Hepatocyte (in vitro differentiated cells): ENCODE data around the gene ADRB2. TPM values are rescaled to one million over a fixed set of nuclear protein-coding genes. Genes with fewer than 3 reads are reported as not detected.

Experiments used
- DNase-seq: peaks from one replicate; pipeline ENCODE4 v3.0.0-alpha.2; 2016; ENCODE audit warnings: low spot score
- H2AFZ ChIP-seq: fragments of 200-600 bp; sonication (generic); 2 replicates; pipeline ENCODE4 v1.6.0; 2016; ENCODE audit warnings: antibody characterized with exemption, mild to moderate bottlenecking
- H3K27ac ChIP-seq: fragments of 200-600 bp; sonication (generic); 2 replicates; pipeline ENCODE4 v1.5.1; 2016; ENCODE audit warnings: mild to moderate bottlenecking
- H3K27me3 ChIP-seq: fragments of 200-600 bp; sonication (generic); 2 replicates; pipeline ENCODE4 v1.6.1; 2016
- H3K36me3 ChIP-seq: fragments of 200-600 bp; sonication (generic); replicated peaks from 2 replicates; pipeline ENCODE4 v1.5.1; 2016; ENCODE audit warnings: low read depth; ENCODE audit not compliant: insufficient read depth
- H3K4me1 ChIP-seq: fragments of 200-600 bp; sonication (generic); 2 replicates; pipeline ENCODE4 v1.5.1; 2016; ENCODE audit warnings: mild to moderate bottlenecking, moderate library complexity; ENCODE audit not compliant: insufficient read depth
- H3K4me2 ChIP-seq: fragments of 200-600 bp; sonication (generic); 2 replicates; pipeline ENCODE4 v1.6.0; 2016
- H3K4me3 ChIP-seq: fragments of 200-600 bp; sonication (generic); 2 replicates; pipeline ENCODE4 v1.5.1; 2016; ENCODE audit warnings: mild to moderate bottlenecking
- H3K79me2 ChIP-seq: fragments of 200-600 bp; sonication (generic); 2 replicates; pipeline ENCODE4 v1.6.0; 2017; ENCODE audit warnings: mild to moderate bottlenecking
- H3K9me2 ChIP-seq: fragments of 200-600 bp; sonication (generic); replicated peaks from 2 replicates; pipeline ENCODE4 v1.6.0; 2017; ENCODE audit warnings: mild to moderate bottlenecking; ENCODE audit not compliant: insufficient read depth
- H3K9me3 ChIP-seq: fragments of 200-600 bp; sonication (generic); 2 replicates; pipeline ENCODE4 v1.5.1; 2016; ENCODE audit warnings: low read depth, mild to moderate bottlenecking
- H4K20me1 ChIP-seq: fragments of 200-600 bp; sonication (generic); 2 replicates; pipeline ENCODE4 v1.6.0; 2016; ENCODE audit warnings: mild to moderate bottlenecking; ENCODE audit not compliant: insufficient read depth, poor library complexity, severe bottlenecking
- EZH2 ChIP-seq: fragments of 200-600 bp; sonication (generic); IDR thresholded peaks from 2 replicates; pipeline ENCODE4 v1.6.1; 2016; ENCODE audit warnings: antibody characterized with exemption, mild to moderate bottlenecking, borderline replicate concordance
- EZH2phosphoT487 ChIP-seq: fragments of 200-600 bp; sonication (generic); IDR thresholded peaks from one replicate; pipeline ENCODE4 v1.6.1; 2018; ENCODE audit warnings: antibody characterized with exemption, mild to moderate bottlenecking, low read depth, moderate library complexity; ENCODE audit not compliant: unreplicated experiment, severe bottlenecking
- WGBS: methylation state at CpG from one replicate; pipeline ENCODE4 v1.1.6; 2016; ENCODE audit warnings: low lambda C conversion rate; ENCODE audit errors: missing lambda C conversion rate; 5-methylcytosine and 5-hydroxymethylcytosine counted together
- polyA plus RNA-seq: library from polyadenylated mRNA; unstranded; fragments of >200 nt; fragmentation: Nextera tagmentation; extraction: Ambion mirVana; gene quantifications from 2 replicates; pipeline ENCODE4 v1.2.1, GENCODE V29; 2016
- total RNA-seq: library from RNA; depleted of rRNA; stranded (reverse); fragments of >200 nt; gene quantifications from 2 replicates; pipeline ENCODE4 v1.2.3, GENCODE V29; 2014
- TF ChIP-seq, protein P1 (sequence below): fragments of 200-600 bp; sonication (generic); IDR thresholded peaks from 2 replicates; pipeline ENCODE4 v1.5.1; 2016; ENCODE audit warnings: antibody characterized with exemption, mild to moderate bottlenecking; ENCODE audit not compliant: poor library complexity

The ADRB2 gene
- total and polyA plus RNA-seq, 2 experiments from 2014 or later: 0.63 to 1.1 TPM

DNA sequence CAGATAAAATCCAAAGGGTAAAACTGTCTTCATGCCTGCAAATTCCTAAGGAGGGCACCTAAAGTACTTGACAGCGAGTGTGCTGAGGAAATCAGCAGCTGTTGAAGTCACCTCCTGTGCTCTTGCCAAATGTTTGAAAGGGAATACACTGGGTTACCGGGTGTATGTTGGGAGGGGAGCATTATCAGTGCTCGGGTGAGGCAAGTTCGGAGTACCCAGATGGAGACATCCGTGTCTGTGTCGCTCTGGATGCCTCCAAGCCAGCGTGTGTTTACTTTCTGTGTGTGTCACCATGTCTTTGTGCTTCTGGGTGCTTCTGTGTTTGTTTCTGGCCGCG, 727 bp upstream of the ADRB2 start:
- 5% methylated on average over 9 of the region's 9 CpGs for WGBS
- Histone ChIP-seq H3K4me3 (peak overlapping the region; percentile 28), H4K20me1 (no peaks in the 10 kb centered on the region), H3K9me3 (no peaks in the 10 kb centered on the region), H2AFZ (peak overlapping the region; percentile 47), H3K9me2 (no peaks in the 10 kb centered on the region), H3K27me3 (peaks cover 23% of the 10 kb centered on the region), H3K4me1 (no peaks in the 10 kb centered on the region), H3K27ac (peak overlapping the region; percentile 28), H3K36me3 (no peaks in the 10 kb centered on the region), H3K4me2 (peak overlapping the region; percentile 92), H3K79me2 (no peaks in the 10 kb centered on the region)
- no peak for DNase-seq
- TF ChIP-seq, protein P1, sequence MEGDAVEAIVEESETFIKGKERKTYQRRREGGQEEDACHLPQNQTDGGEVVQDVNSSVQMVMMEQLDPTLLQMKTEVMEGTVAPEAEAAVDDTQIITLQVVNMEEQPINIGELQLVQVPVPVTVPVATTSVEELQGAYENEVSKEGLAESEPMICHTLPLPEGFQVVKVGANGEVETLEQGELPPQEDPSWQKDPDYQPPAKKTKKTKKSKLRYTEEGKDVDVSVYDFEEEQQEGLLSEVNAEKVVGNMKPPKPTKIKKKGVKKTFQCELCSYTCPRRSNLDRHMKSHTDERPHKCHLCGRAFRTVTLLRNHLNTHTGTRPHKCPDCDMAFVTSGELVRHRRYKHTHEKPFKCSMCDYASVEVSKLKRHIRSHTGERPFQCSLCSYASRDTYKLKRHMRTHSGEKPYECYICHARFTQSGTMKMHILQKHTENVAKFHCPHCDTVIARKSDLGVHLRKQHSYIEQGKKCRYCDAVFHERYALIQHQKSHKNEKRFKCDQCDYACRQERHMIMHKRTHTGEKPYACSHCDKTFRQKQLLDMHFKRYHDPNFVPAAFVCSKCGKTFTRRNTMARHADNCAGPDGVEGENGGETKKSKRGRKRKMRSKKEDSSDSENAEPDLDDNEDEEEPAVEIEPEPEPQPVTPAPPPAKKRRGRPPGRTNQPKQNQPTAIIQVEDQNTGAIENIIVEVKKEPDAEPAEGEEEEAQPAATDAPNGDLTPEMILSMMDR: no peak
- TF ChIP-seq EZH2: no peak
- no peak for TF ChIP-seq EZH2phosphoT487

DNA sequence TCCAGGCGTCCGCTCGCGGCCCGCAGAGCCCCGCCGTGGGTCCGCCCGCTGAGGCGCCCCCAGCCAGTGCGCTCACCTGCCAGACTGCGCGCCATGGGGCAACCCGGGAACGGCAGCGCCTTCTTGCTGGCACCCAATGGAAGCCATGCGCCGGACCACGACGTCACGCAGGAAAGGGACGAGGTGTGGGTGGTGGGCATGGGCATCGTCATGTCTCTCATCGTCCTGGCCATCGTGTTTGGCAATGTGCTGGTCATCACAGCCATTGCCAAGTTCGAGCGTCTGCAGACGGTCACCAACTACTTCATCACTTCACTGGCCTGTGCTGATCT, 294 bp downstream of the ADRB2 start:
- WGBS: 17% methylated on average over 28 of the region's 28 CpGs
- H3K79me2 ChIP-seq: no peaks in the 10 kb centered on the region
- TF ChIP-seq, protein P1: no peak
- TF ChIP-seq EZH2 (no peak), EZH2phosphoT487 (no peak)
- H3K27ac ChIP-seq: no peak overlapping the region
- H4K20me1 ChIP-seq: no peaks in the 10 kb centered on the region
- H2AFZ ChIP-seq: peak overlapping the region; percentile 70
- no peaks in the 10 kb centered on the region for H3K9me3 ChIP-seq
- H3K9me2 ChIP-seq: no peaks in the 10 kb centered on the region
- H3K36me3 ChIP-seq: no peaks in the 10 kb centered on the region
- H3K27me3 ChIP-seq: peaks cover 23% of the 10 kb centered on the region
- H3K4me2 ChIP-seq: peak overlapping the region; percentile 92
- DNase-seq: no peak
- no peaks in the 10 kb centered on the region for H3K4me1 ChIP-seq
- peak overlapping the region; percentile 13 for H3K4me3 ChIP-seq

DNA sequence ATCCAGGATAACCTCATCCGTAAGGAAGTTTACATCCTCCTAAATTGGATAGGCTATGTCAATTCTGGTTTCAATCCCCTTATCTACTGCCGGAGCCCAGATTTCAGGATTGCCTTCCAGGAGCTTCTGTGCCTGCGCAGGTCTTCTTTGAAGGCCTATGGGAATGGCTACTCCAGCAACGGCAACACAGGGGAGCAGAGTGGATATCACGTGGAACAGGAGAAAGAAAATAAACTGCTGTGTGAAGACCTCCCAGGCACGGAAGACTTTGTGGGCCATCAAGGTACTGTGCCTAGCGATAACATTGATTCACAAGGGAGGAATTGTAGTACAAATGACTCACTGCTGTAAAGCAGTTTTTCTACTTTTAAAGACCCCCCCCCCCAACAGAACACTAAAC, 1.3 kb downstream of the ADRB2 start:
- Histone ChIP-seq H3K4me2 (no peak overlapping the region), H3K27me3 (peaks cover 23% of the 10 kb centered on the region), H3K4me1 (no peaks in the 10 kb centered on the region), H3K36me3 (no peaks in the 10 kb centered on the region), H2AFZ (no peak overlapping the region), H3K9me2 (no peaks in the 10 kb centered on the region), H3K27ac (no peak overlapping the region), H3K4me3 (no peak overlapping the region), H3K9me3 (no peaks in the 10 kb centered on the region), H4K20me1 (no peaks in the 10 kb centered on the region), H3K79me2 (no peaks in the 10 kb centered on the region)
- 82% methylated on average over 7 of the region's 7 CpGs for WGBS
- TF ChIP-seq EZH2 (no peak), EZH2phosphoT487 (no peak)
- TF ChIP-seq, protein P1: no peak
- DNase-seq: peak; percentile 22

DNA sequence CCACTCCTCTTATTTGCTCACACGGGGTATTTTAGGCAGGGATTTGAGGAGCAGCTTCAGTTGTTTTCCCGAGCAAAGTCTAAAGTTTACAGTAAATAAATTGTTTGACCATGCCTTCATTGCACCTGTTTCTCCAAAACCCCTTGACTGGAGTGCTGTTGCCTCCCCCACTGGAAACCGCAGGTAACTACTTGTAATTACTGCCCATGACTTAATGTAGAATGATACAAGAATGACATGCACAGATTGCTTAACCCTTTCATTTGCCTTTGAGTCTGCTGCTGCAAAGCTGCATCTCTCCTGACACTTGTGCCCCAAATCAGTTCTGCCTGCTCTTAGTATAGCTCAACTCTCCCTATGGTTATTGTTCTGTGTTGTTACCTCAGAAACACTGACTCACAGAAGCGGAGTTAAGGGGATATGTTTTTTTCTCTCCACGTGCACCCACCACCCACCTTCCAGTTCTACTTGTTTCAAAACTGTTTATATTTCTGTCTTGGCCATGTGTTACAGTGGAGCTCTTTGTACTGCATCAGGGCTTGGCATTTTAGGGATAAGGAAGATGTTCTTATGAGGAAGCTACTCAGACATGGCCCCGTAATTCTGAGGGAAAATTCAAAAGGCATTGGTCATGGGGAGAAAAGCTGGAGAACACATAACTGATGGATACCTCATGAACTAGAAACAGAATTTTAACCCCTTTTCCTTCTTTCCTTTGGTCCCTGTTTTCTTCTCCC, 2.3 kb downstream of the ADRB2 start:
- Histone ChIP-seq H4K20me1 (no peaks in the 10 kb centered on the region), H3K4me1 (no peaks in the 10 kb centered on the region), H3K36me3 (no peaks in the 10 kb centered on the region), H3K9me2 (no peaks in the 10 kb centered on the region), H3K27ac (no peak overlapping the region), H3K9me3 (no peaks in the 10 kb centered on the region), H2AFZ (no peak overlapping the region), H3K4me3 (no peak overlapping the region), H3K4me2 (peak overlapping the region; percentile 2), H3K27me3 (peaks cover 22% of the 10 kb centered on the region), H3K79me2 (no peaks in the 10 kb centered on the region)
- TF ChIP-seq EZH2: no peak
- TF ChIP-seq, protein P1: no peak
- no peak for TF ChIP-seq EZH2phosphoT487
- 47% methylated on average over 6 of the region's 6 CpGs for WGBS
- no peak for DNase-seq
